ENCODE results near the gene CCDC169.
"Not testable (repeated sequence)": the region's sequence is repeated elsewhere in the genome, so short reads cannot be mapped to it uniquely, and the experiment has no call there.

Gene CCDC169

DNA sequence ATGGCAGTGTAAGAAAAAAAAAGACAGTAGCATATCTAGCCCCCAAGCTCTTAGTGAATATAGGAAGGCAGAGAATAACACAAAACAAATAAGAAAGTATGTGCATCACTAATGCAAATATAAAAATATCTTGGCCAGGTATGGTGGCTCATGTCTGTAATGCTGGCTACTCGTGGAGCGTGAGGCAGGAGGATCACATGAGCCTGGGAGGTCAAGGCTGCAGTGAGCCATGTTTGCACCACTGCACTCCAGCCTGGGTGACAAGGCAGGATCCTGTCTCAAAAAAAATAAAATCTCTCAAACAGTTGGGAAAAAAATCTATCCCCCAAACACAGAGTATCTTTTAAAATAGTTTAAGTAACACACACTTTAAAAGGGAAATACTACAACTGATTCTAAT, 31.2 kb upstream of the CCDC169 start:
- no peak overlapping the region for H3K27ac ChIP-seq
- TF ChIP-seq CTCF (conservative IDR thresholded peaks at IDR 0.05) = no peak

- no peak overlapping the region for H3K27ac ChIP-seq
- no peak for TF ChIP-seq CTCF (conservative IDR thresholded peaks at IDR 0.05)
- TF ChIP-seq ZFX (IDR thresholded peaks at IDR 0.05) = no peak
These were observed 28.3 kb upstream of the CCDC169 start for GRCh38 chr13:36325912-36326311.

DNA sequence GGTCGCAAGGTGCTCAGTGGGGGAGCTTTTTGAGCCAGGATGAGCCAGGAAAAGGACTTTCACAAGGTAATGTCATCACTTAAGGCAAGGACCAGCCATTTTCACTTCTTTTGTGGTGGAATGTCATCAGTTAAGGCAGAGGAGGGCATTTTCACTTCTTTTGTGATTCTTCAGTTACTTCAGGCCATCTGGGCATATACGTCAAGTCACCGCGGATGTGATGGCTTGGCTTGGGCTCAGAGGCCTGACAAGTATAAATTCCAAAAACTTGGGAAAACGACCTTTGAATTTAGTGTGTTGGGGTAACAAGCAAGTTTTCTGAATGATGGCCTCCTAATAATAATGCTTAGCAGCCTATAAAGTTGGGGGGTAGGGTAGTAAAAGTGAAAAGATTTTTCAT, 27.3 kb upstream of the CCDC169 start:
- H3K27ac ChIP-seq = 0 out of 2 replicates have a peak overlapping the region, but pooled peaks have one; percentile 11

- TF ChIP-seq ZFX (IDR thresholded peaks at IDR 0.05) = no peak
- no peak for TF ChIP-seq CTCF (conservative IDR thresholded peaks at IDR 0.05)
- 0 out of 2 replicates have a peak overlapping the region, but pooled peaks have one; percentile 11 for H3K27ac ChIP-seq
These were observed 26.4 kb upstream of the CCDC169 start for GRCh38 chr13:36323951-36324566.

DNA sequence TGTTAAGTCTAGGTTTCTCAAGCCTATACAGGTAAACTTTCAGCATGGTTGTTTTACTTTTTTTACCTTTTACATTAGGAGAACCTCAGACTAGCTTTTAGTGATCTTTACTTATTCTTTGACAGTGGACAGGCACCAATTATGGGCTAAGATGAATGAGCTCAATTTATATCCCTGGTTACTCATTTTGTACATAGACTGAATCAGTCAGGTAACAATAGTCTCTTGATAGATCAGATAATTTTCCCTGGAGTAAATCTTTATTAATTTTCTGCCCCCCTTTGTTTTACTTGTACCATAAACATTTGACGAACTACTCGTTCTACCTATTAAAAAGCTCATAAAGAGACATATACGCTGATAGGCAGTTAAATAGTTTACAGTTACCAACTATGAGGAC, 25.8 kb upstream of the CCDC169 start:
- TF ChIP-seq CTCF (conservative IDR thresholded peaks at IDR 0.05) = no peak
- TF ChIP-seq ZFX (IDR thresholded peaks at IDR 0.05) = no peak

DNA sequence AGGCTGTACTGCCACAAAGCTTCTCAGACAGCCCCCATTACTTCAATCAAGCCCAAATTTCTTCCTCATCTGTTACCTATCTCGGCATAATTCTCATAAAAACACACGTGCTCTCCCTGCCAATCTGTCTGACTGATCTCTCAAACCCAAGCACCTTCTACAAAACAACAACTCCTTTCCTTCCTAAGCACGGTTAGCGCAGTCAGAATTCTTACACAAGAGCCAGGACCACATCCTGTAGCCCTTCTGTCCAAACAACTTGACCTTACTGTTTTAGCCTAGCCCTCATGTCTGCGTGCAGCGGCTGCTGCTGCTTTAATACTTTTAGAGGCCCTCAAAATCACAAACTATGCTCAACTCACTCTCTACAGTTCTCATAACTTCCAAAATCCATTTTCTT, 22.2 kb upstream of the CCDC169 start:
- H3K27ac ChIP-seq = not testable (repeated sequence)

More for the DNA sequence above, 25.8 kb upstream of the CCDC169 start:
- H3K27ac ChIP-seq = no peak overlapping the region

DNA sequence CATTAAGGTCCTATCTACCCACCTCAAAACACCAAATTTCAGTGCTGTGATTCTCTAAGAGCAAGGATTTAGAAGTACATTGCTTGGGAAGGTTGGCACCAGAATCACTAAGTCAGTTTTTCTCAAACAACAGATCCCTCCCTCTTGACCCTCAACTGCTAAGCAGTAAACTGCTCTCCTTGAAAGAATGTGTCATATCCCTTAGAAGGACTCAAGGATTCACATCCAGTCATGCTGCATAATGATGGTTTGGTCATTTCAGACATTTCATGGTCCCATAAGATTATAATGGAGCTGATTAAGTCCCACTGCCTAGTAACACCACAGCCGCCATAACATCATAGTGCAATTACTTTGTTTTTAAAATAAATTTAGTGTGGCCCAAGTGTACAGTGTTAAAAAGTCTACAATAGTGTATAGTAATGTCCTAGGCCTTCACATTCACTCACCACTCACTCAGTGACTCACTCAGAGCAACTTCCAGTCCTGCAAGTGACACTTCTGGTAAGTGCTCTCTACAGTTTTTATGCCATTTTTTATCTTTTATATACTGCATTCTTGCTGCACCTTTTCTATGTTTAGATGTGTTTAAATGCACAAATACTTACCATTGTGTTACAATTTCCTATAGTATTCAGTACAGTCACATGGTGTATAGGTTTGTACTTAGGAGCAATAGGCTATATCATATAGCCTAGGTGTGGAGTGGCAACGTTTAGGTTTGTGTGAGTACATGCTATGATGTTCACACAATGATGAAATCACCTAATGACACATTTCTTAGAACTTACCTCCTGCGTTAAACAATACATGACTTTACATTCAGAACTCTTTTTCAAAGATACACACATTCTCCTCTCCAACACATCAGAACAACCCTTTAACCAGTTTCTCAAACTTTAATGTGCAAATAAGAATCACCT, 15.7 kb upstream of the CCDC169 start:
- no peak for TF ChIP-seq CTCF (conservative IDR thresholded peaks at IDR 0.05)
- TF ChIP-seq ZFX (IDR thresholded peaks at IDR 0.05) = no peak

DNA sequence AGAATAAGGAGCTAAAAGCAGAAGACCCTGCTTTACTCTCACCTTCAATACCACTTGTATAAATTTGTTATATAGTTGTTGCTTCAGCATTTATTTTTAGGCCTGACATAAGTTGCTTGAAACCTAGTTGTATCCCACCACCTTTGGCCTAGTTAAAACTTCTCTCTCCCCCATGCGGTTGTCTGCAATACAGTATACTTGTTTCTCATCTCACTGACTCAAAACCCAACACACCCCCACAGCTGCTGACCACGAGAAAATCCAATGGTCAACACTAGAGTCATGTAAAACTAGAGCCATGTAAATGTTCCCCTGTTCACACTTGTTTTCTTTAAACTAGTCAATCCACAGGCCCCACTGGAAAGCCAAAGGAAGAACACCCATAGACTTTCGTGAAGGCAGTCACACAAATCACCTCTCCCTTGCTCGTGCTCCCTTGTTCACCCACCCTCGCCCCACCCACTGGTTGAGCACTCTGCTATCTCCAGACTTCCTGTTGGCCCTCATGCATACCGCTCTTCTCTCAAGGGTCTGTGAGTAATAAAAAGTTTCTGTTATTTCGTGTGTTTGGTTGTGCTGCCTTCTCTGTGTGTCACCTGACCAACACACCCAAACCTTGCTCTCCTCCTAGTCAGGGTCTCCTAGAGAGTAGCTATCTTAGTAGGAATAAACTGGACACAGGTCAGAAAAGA, 12.9 kb upstream of the CCDC169 start:
- no peak for TF ChIP-seq CTCF (conservative IDR thresholded peaks at IDR 0.05)
- TF ChIP-seq ZFX (IDR thresholded peaks at IDR 0.05) = no peak
- H3K27ac ChIP-seq = no peak overlapping the region

More for the DNA sequence above, 15.7 kb upstream of the CCDC169 start:
- no peak overlapping the region for H3K27ac ChIP-seq

Data from C4-2B (cell line).